Hematopoietic multipotent progenitor cell treated with erythropoietin and hydrocortisone succinate and interleukin-3 and kit ligand, for 15 days (in vitro differentiated cells): ENCODE results near the gene CHRNA1.

ENCODE experiments used
- DNase-seq: peaks from one replicate; pipeline ENCODE4 v3.0.0-alpha.2; 2015; ENCODE audit warnings: low spot score

Gene CHRNA1

GRCh38 chr2:174764280-174765255, at the start of gene CHRNA1:
Gene CHRNA1, minus strand, starts transcription at chr2:174764472. Its CDS starts 78 bp downstream, at chr2:174764394.
- no peak for DNase-seq

- DNase-seq, result no peak
Observed at GRCh38 chr2:174812037-174812436, 47.8 kb upstream of the CHRNA1 start.

DNA sequence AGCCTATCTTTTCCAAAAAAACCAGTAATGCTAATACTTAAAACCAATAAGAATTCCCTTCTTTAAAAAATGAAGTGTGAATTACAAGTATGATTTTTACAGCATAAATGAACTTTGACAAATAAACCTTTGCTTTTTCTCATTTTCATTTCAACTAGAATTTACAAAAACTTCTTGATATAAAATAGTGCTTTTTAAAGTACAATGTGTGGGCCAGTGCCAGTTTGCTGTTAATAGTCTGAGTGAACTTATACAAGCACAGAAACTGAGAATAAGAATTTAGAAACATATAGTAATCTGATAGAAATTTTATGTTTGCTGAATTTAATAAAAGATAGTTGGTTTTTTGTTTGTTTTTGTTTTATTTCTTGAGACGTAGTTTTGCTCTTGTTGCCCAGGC, 43.7 kb upstream of the CHRNA1 start:
- DNase-seq, result no peak

DNA sequence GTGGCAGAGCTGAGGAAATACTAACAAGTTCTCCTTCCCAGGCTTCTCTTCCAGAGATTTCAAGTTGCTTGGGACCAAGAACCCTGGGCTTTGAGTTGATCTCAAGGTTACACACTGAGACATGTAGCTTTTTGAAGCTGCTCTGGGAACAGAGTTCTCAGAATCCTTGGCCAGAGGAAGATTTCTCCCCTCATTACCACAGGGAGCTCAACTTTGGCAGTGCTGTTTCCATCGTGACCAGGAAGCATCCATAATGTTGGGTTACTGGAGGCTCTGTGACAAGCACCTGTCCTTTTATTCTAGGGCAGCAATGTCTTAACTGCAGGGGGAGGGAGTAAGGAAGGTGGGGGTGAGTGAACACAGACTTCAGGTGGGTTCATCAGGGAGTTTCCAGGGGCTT, 41.5 kb upstream of the CHRNA1 start:
- DNase-seq, result no peak

DNA sequence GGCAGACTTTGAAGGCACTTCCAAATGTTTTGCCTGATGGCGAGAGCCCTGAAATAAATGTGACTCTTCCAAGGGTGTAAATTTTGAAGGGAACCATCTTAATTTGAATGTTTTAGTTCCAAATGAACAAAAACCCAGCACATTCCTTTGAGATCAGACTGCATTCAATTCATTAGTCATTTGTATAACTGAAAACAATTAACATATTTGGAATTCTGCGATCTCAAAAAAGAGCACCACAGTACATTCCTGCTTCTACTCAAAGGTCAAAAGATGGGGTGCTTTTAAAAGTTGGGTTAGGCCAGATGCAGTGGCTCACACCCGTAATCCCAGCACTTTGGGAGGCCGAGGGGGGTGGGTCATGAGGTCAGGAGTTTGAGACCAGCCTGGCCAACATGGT, 38.2 kb upstream of the CHRNA1 start:
- no peak for DNase-seq

DNA sequence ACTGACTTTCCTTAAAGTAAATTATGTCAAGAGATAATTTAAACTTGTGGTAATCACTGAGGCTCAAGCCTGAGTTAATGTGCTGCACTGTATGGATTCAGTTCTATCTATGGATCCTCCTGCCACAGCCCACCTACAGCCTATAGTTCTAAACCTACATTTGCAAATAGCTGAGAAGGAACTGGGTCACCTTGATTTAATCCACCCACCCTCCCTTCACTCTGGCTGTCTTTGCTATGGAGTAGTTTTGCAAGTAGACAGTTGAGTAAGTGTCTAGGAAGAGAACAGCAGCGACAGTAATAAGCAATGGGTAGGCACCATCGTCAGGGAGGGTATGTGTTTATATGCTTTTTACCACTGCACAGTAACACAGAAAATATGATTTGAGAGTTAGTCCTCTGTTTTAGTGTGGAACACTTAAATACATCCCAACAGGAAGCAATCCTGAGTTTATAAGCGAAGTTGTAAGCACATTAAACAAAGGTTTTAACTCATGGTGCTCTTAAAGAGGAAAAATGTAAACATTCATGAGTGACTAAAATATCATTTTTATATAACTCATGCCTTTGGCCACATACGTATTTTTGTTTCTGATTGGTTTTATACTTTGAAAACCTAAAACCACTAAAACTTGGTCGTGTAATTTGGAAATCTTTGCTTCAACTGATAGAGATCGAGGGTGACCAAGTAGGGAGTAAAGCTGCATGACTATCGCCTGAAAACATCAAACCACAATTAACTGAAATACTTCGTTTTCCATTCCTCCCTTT, 36.3 kb upstream of the CHRNA1 start:
- no peak for DNase-seq

- no peak for DNase-seq
Observed at GRCh38 chr2:174798801-174799200, 34.5 kb upstream of the CHRNA1 start.

GRCh38 chr2:174797781-174798276, 33.6 kb upstream of the CHRNA1 start:
- no peak for DNase-seq

DNA sequence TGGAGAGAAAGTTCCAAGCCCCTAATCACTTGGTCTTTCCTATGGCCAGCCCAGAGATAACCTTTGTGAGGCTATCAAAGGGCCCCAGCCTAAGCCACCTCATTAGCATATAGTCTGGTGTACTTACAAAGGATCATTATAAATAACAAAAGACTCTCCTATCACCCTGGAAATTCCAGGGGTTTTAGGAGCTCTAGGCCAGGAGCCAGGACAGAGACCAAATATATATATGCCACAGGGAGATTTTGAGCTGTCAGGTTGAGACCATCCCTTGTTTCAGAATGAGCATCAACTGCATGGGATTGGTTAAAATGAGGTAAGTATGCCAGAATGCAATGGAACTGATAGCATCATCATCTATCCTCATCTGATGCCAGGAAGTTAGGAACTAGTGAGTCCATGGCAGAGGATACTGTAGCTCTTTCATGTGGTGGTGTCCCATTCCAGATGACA, 32.1 kb upstream of the CHRNA1 start:
- no peak for DNase-seq

GRCh38 chr2:174794851-174795374, 30.6 kb upstream of the CHRNA1 start:
- DNase-seq, result no peak

GRCh38 chr2:174792309-174793025, 28.2 kb upstream of the CHRNA1 start:
- DNase-seq, result no peak

- no peak for DNase-seq
Observed at GRCh38 chr2:174791746-174792280, 27.5 kb upstream of the CHRNA1 start.

GRCh38 chr2:174791020-174791419, 26.7 kb upstream of the CHRNA1 start:
- DNase-seq, result no peak

DNA sequence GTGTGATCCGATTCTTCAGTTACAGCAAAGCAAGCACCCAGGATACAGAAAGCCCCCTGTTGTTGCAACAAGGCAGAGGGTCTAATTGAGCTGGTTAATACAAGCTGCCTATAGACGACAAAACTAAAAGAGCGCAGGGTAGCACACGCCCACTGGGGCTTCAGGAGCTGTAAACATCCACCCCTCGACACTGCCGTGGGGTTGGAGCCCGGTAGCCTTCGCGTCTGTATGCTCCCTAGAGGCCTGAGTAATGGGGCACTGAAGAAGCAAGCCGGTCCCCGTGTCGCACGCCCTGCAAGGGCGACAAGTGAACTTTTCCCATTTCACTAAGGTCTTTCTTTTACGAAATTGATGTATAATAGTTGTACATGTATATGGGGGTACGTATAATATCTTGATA, 24.7 kb upstream of the CHRNA1 start:
- DNase-seq, result no peak

GRCh38 chr2:174788291-174788929, 24.1 kb upstream of the CHRNA1 start:
- DNase-seq, result no peak

GRCh38 chr2:174787487-174788205, 23.4 kb upstream of the CHRNA1 start:
- no peak for DNase-seq

- DNase-seq, result no peak
Observed at GRCh38 chr2:174786066-174786725, 21.9 kb upstream of the CHRNA1 start.

DNA sequence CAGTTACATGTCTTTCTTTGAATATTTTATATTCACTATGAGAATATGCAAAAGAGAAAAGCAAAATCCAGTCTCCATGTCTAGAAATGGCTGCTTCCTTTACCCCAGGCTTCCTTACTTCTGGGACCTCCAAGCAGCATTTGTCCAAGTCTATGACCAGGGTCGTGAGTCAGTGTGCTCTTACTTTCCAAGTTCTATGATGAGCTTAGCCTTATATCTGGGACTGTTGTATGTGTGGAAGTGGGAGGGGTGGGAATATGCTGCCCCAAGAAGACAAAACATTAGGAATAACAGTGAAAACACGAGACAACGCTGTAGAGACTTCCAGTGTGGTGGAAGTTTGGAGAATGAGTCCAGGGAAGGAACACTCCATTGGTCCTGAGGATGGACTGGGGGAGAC, 21.2 kb upstream of the CHRNA1 start:
- DNase-seq, result no peak

DNA sequence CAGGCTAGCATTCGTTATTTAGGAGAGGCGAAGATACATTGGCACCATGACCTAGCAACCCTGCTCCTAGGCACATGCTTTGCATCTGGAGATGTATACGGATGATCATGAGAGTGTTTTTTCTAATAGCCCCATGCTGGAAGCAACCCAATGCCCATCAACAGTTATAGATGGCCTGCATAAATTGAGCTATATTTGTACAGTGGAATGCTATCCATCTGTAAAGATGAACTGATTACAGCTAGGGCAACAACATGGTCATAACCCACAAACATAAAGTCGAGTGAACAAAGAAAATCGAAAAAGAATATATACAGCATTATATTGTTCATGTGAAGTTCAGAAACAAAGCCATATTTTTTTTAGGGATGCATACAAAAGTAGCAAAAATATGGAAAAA, 20.6 kb upstream of the CHRNA1 start:
- no peak for DNase-seq

DNA sequence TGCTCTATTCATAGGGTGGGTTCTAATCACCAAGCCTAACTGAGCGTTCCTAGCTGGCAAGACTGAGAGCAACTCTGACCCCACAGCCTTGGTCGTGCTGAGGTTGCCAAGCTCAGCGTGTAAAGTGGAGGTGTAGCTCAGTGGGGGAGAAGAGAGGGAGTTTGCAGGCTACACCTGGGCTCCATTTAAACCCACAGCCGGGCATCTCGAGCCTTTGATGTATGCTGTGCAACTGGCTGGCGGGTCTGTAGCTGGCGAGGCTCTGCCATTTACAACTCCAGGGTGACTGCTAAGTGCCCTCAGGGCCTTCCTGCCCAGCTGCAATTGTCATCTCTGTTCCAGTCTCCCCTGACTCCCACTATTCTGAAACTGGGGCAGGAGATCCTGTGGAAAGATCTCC, 20.0 kb upstream of the CHRNA1 start:
- no peak for DNase-seq
